Hepatocyte (in vitro differentiated cells): ENCODE measurements around the gene DENND6A. TPM values are rescaled to one million over a fixed set of nuclear protein-coding genes. Genes with fewer than 3 reads are reported as not detected.

ENCODE experiments used
- DNase-seq: peaks from one replicate; pipeline ENCODE4 v3.0.0-alpha.2; 2016; ENCODE audit warnings: low spot score
- H2AFZ ChIP-seq: fragments of 200-600 bp; sonication (generic); 2 replicates; pipeline ENCODE4 v1.6.0; 2016; ENCODE audit warnings: antibody characterized with exemption, mild to moderate bottlenecking
- H3K27ac ChIP-seq: fragments of 200-600 bp; sonication (generic); 2 replicates; pipeline ENCODE4 v1.5.1; 2016; ENCODE audit warnings: mild to moderate bottlenecking
- H3K27me3 ChIP-seq: fragments of 200-600 bp; sonication (generic); 2 replicates; pipeline ENCODE4 v1.6.1; 2016
- H3K36me3 ChIP-seq: fragments of 200-600 bp; sonication (generic); replicated peaks from 2 replicates; pipeline ENCODE4 v1.5.1; 2016; ENCODE audit warnings: low read depth; ENCODE audit not compliant: insufficient read depth
- H3K4me1 ChIP-seq: fragments of 200-600 bp; sonication (generic); 2 replicates; pipeline ENCODE4 v1.5.1; 2016; ENCODE audit warnings: mild to moderate bottlenecking, moderate library complexity; ENCODE audit not compliant: insufficient read depth
- H3K4me2 ChIP-seq: fragments of 200-600 bp; sonication (generic); 2 replicates; pipeline ENCODE4 v1.6.0; 2016
- H3K4me3 ChIP-seq: fragments of 200-600 bp; sonication (generic); 2 replicates; pipeline ENCODE4 v1.5.1; 2016; ENCODE audit warnings: mild to moderate bottlenecking
- H3K79me2 ChIP-seq: fragments of 200-600 bp; sonication (generic); 2 replicates; pipeline ENCODE4 v1.6.0; 2017; ENCODE audit warnings: mild to moderate bottlenecking
- H3K9me2 ChIP-seq: fragments of 200-600 bp; sonication (generic); replicated peaks from 2 replicates; pipeline ENCODE4 v1.6.0; 2017; ENCODE audit warnings: mild to moderate bottlenecking; ENCODE audit not compliant: insufficient read depth
- H3K9me3 ChIP-seq: fragments of 200-600 bp; sonication (generic); 2 replicates; pipeline ENCODE4 v1.5.1; 2016; ENCODE audit warnings: low read depth, mild to moderate bottlenecking
- H4K20me1 ChIP-seq: fragments of 200-600 bp; sonication (generic); 2 replicates; pipeline ENCODE4 v1.6.0; 2016; ENCODE audit warnings: mild to moderate bottlenecking; ENCODE audit not compliant: insufficient read depth, poor library complexity, severe bottlenecking
- CTCF ChIP-seq: fragments of 200-600 bp; sonication (generic); IDR thresholded peaks from 2 replicates; pipeline ENCODE4 v1.5.1; 2016; ENCODE audit warnings: antibody characterized with exemption, mild to moderate bottlenecking; ENCODE audit not compliant: poor library complexity
- EZH2 ChIP-seq: fragments of 200-600 bp; sonication (generic); IDR thresholded peaks from 2 replicates; pipeline ENCODE4 v1.6.1; 2016; ENCODE audit warnings: antibody characterized with exemption, mild to moderate bottlenecking, borderline replicate concordance
- EZH2phosphoT487 ChIP-seq: fragments of 200-600 bp; sonication (generic); IDR thresholded peaks from one replicate; pipeline ENCODE4 v1.6.1; 2018; ENCODE audit warnings: antibody characterized with exemption, mild to moderate bottlenecking, low read depth, moderate library complexity; ENCODE audit not compliant: unreplicated experiment, severe bottlenecking
- WGBS: methylation state at CpG from one replicate; pipeline ENCODE4 v1.1.6; 2016; ENCODE audit warnings: low lambda C conversion rate; ENCODE audit errors: missing lambda C conversion rate; 5-methylcytosine and 5-hydroxymethylcytosine counted together
- polyA plus RNA-seq: library from polyadenylated mRNA; unstranded; fragments of >200 nt; fragmentation: Nextera tagmentation; extraction: Ambion mirVana; gene quantifications from 2 replicates; pipeline ENCODE4 v1.2.1, GENCODE V29; 2016
- total RNA-seq: library from RNA; depleted of rRNA; stranded (reverse); fragments of >200 nt; gene quantifications from 2 replicates; pipeline ENCODE4 v1.2.3, GENCODE V29; 2014

Gene DENND6A
- total and polyA plus RNA-seq, 2 experiments from 2014 or later, result 6.3 to 19.3 TPM

- TF ChIP-seq CTCF, result no peak
- TF ChIP-seq EZH2phosphoT487, result no peak
- TF ChIP-seq EZH2, result no peak
- no peak for DNase-seq
- Histone ChIP-seq H3K4me3 (no peak overlapping the region), H2AFZ (no peak overlapping the region), H3K4me1 (no peaks in the 10 kb centered on the region), H3K27me3 (no peaks in the 10 kb centered on the region), H4K20me1 (no peaks in the 10 kb centered on the region), H3K9me2 (no peaks in the 10 kb centered on the region), H3K9me3 (no peaks in the 10 kb centered on the region), H3K36me3 (no peaks in the 10 kb centered on the region), H3K27ac (no peak overlapping the region), H3K79me2 (no peaks in the 10 kb centered on the region), H3K4me2 (no peak overlapping the region)
- 90% methylated on average over 6 of the region's 6 CpGs for WGBS
These were observed 8.9 kb upstream of the DENND6A start for GRCh38 chr3:57701781-57702180.

- TF ChIP-seq EZH2phosphoT487, result no peak
- no peak for TF ChIP-seq EZH2
- no peak for TF ChIP-seq CTCF
- H3K4me1 ChIP-seq, result no peaks in the 10 kb centered on the region
- no peak overlapping the region for H3K4me3 ChIP-seq
- H2AFZ ChIP-seq, result no peak overlapping the region
- H4K20me1 ChIP-seq, result no peaks in the 10 kb centered on the region
- H3K27ac ChIP-seq, result no peak overlapping the region
- DNase-seq, result no peak
- no peaks in the 10 kb centered on the region for H3K36me3 ChIP-seq
- H3K4me2 ChIP-seq, result no peak overlapping the region
- no peaks in the 10 kb centered on the region for H3K27me3 ChIP-seq
- WGBS, result 86% methylated on average over 9 of the region's 9 CpGs
- H3K9me2 ChIP-seq, result no peaks in the 10 kb centered on the region
- H3K79me2 ChIP-seq, result no peaks in the 10 kb centered on the region
- H3K9me3 ChIP-seq, result no peaks in the 10 kb centered on the region
These were observed 7.9 kb upstream of the DENND6A start for GRCh38 chr3:57700737-57701136.

- Histone ChIP-seq H2AFZ (no peak overlapping the region), H3K36me3 (no peaks in the 10 kb centered on the region), H3K27me3 (no peaks in the 10 kb centered on the region), H3K9me2 (no peaks in the 10 kb centered on the region), H3K4me3 (no peak overlapping the region), H3K4me1 (no peaks in the 10 kb centered on the region), H3K4me2 (no peak overlapping the region), H3K27ac (no peak overlapping the region), H3K79me2 (no peaks in the 10 kb centered on the region), H4K20me1 (no peaks in the 10 kb centered on the region), H3K9me3 (no peaks in the 10 kb centered on the region)
- no peak for DNase-seq
- TF ChIP-seq CTCF (no peak), EZH2phosphoT487 (no peak), EZH2 (no peak)
- WGBS, result 98% methylated on average over 2 of the region's 2 CpGs
These were observed 6.7 kb upstream of the DENND6A start for GRCh38 chr3:57699591-57699990.

- no peak for DNase-seq
- no peak overlapping the region for H2AFZ ChIP-seq
- 82% methylated on average over 3 of the region's 3 CpGs for WGBS
- no peaks in the 10 kb centered on the region for H3K27me3 ChIP-seq
- H3K27ac ChIP-seq, result no peak overlapping the region
- no peak for TF ChIP-seq EZH2phosphoT487
- TF ChIP-seq CTCF, result no peak
- TF ChIP-seq EZH2, result no peak
- no peaks in the 10 kb centered on the region for H3K4me1 ChIP-seq
- H3K9me2 ChIP-seq, result no peaks in the 10 kb centered on the region
- no peak overlapping the region for H3K4me3 ChIP-seq
- H3K36me3 ChIP-seq, result no peaks in the 10 kb centered on the region
- no peak overlapping the region for H3K4me2 ChIP-seq
- no peaks in the 10 kb centered on the region for H3K9me3 ChIP-seq
- peaks cover under 1% of the 10 kb centered on the region for H4K20me1 ChIP-seq
- H3K79me2 ChIP-seq, result peaks cover 2% of the 10 kb centered on the region
These were observed 4.0 kb upstream of the DENND6A start for GRCh38 chr3:57696801-57697321.
